Adrenal gland (tissue), 12 donors: ENCODE results near the gene LOXHD1. TPM values are rescaled to one million over a fixed set of nuclear protein-coding genes. Genes with fewer than 3 reads are reported as not detected.

Experiments
- DNase-seq, 7 donors: peaks; one replicate each; pipeline ENCODE4 v3.0.0-alpha.2; 2019 to 2020
- H3K27ac ChIP-seq, 5 donors: fragments of 200-600 bp; sonication (generic) in 4 of 5; 1 replicate in 3 of 5; 2 replicates in 2 of 5; pipeline versions ENCODE4 v1.5.1 to v1.8.0; 2016 to 2020; ENCODE audit warnings: mild to moderate bottlenecking in 1 of 5
- H3K27me3 ChIP-seq: fragments of 200-600 bp; 2 replicates; pipeline ENCODE4 v1.8.0; 2021
- H3K36me3 ChIP-seq, 2 donors: fragments of 200-600 bp; replicated peaks in 1 of 2; 1 replicate in 1 of 2; 2 replicates in 1 of 2; pipeline versions ENCODE4 v1.5.1 to v1.8.0; 2018 to 2022
- H3K4me1 ChIP-seq, 2 donors: fragments of 200-600 bp; replicated peaks in 1 of 2; 1 replicate in 1 of 2; 2 replicates in 1 of 2; pipeline versions ENCODE4 v1.5.1 to v1.8.0; 2018 to 2021
- H3K4me3 ChIP-seq, 4 donors: fragments of 200-600 bp; sonication (generic) in 3 of 4; one replicate each; pipeline ENCODE4 v1.5.1; 2016 to 2018
- H3K9me3 ChIP-seq, 3 donors: fragments of 200-600 bp; sonication (generic) in 1 of 3; replicated peaks in 1 of 3; 1 replicate in 2 of 3; 2 replicates in 1 of 3; pipeline versions ENCODE4 v1.5.1 to v1.8.0; 2016 to 2021
- POLR2A ChIP-seq, 2 donors: fragments of 450-650 bp; IDR thresholded peaks; one replicate each; pipeline ENCODE4 v1.6.1; 2017; ENCODE audit warnings: antibody characterized with exemption in 2 of 2, mild to moderate bottlenecking in 2 of 2, moderate library complexity in 1 of 2
- WGBS, 4 donors: extraction: QIAGEN DNeasy Blood & Tissue Kit in 2 of 4; methylation state at CpG; one replicate each; pipeline versions ENCODE4 v1.1.5 to v1.1.7; 2013 to 2017; 5-methylcytosine and 5-hydroxymethylcytosine counted together
- intact Hi-C, 2 donors: fragments of 100-400 bp; cut with DNase I; formaldehyde crosslinking; loops; one replicate each; pipeline versions ENCODE4 v1.14.1 to v1.15.0; 2022 to 2023
- polyA plus RNA-seq, 3 donors: library from polyadenylated mRNA; stranded (reverse); fragments of 200-250 nt in 2 of 3; fragments of 350-450 nt in 1 of 3; fragmentation: Illumina TruSeq in 1 of 3; extraction: RNeasy Lipid Tissue Mini Kit (QIAGEN cat#74804) in 1 of 3; gene quantifications; one replicate each; pipeline ENCODE4 v1.2.3, GENCODE V29; 2013 to 2014
- total RNA-seq, 9 donors: library from RNA; depleted of rRNA in 4 of 9; stranded (reverse); fragments of >200 nt in 4 of 9; fragments of 120-200 nt in 1 of 9; fragmentation: NEBNext Ultra II Directional in 1 of 9; extraction: Animal tissue kit (Norgen Biotek cat#: 25700) in 1 of 9; gene quantifications; one replicate each; pipeline versions ENCODE4 v1.1.0 to v1.2.4, GENCODE V29; 2013 to 2023
- TF ChIP-seq, protein P1 (sequence below), 6 experiments: fragments of 450-650 bp in 4 of 6; fragments of 200-600 bp in 2 of 6; sonication (generic) in 1 of 6; IDR thresholded peaks; 1 replicate in 5 of 6; 2 replicates in 1 of 6; pipeline versions ENCODE4 v1.5.1 to v1.8.0; 2016 to 2021; ENCODE audit warnings: antibody characterized with exemption in 6 of 6, mild to moderate bottlenecking in 2 of 6, moderate library complexity in 1 of 6
- donor health status: healthy with polysubstance abuse.
- donor health status: Bipolar disorder and iron deficiency.
- donor health status: DM: yes; HTN: yes; CAD: no.
- donor health status: DM: no; HTN: no; CAD: no.
- donor health status: DM: no; HTN: no; CAD: no.
- donor health status: DM: yes; HTN: yes; CAD: no.

Gene LOXHD1
- total and polyA plus RNA-seq, 12 donors: 0.08 to 0.30 (median 0.16) TPM; not detected in 7

GRCh38 chr18:46555213-46555612, 101.8 kb downstream of the LOXHD1 start:
- Histone ChIP-seq H3K4me3 (no peak overlapping the region), H3K9me3 (no peaks in the 10 kb centered on the region), H3K27me3 (no peaks in the 10 kb centered on the region), H3K4me1 (no peaks in the 10 kb centered on the region), H3K36me3 (no peaks in the 10 kb centered on the region), H3K27ac (no peak overlapping the region)
- WGBS, 4 donors: 55 to 79% (median 63%) methylated on average over 2 of the region's 2 CpGs; no CpG with 5 or more reads in 1 of the 4 donors
- intact Hi-C loops: no loop called here
- no peak for DNase-seq
- TF ChIP-seq, protein P1, sequence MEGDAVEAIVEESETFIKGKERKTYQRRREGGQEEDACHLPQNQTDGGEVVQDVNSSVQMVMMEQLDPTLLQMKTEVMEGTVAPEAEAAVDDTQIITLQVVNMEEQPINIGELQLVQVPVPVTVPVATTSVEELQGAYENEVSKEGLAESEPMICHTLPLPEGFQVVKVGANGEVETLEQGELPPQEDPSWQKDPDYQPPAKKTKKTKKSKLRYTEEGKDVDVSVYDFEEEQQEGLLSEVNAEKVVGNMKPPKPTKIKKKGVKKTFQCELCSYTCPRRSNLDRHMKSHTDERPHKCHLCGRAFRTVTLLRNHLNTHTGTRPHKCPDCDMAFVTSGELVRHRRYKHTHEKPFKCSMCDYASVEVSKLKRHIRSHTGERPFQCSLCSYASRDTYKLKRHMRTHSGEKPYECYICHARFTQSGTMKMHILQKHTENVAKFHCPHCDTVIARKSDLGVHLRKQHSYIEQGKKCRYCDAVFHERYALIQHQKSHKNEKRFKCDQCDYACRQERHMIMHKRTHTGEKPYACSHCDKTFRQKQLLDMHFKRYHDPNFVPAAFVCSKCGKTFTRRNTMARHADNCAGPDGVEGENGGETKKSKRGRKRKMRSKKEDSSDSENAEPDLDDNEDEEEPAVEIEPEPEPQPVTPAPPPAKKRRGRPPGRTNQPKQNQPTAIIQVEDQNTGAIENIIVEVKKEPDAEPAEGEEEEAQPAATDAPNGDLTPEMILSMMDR (IDR thresholded peaks at IDR 0.05): no peak
- TF ChIP-seq POLR2A (IDR thresholded peaks at IDR 0.05): no peak

DNA sequence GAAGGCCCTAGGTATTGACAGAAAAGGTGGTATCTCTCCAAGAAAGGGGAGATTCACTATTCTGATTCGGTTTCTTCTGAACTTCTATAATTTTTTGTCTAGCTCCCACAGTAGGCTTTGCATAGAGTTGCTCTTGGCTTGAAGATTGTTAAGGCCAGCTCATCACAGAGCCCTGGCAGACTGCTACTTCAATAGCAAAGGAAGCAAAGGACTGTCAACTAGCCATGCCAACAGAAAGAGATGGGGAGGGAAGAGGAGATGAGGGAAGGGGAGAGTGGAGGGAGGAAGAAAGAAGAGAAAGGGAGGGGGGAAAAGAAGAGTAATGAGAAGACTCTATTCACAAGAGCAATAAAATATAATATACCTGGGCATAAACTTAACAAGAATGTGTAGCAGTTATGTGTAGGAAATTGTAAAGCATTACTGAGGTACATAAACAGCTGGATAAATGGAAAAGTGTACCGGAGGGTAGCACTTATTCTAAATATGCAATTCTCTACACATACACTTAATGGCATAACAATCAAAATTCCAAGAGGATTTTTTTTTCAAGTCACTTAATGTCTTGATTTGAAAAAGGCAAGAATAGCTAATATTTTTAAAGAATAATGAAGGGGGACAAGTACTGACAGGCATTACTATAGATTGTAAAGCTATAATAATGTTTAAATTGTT, 102.5 kb downstream of the LOXHD1 start:
- intact Hi-C loops: no loop called here
- 85 to 95% (median 92%) methylated on average over 2 of the region's 2 CpGs for WGBS, 4 donors
- TF ChIP-seq, protein P1 (IDR thresholded peaks at IDR 0.05): no peak

GRCh38 chr18:46550609-46551008, 106.4 kb downstream of the LOXHD1 start:
- H3K36me3 ChIP-seq: no peaks in the 10 kb centered on the region
- DNase-seq: no peak
- TF ChIP-seq, protein P1 (IDR thresholded peaks at IDR 0.05): no peak
- H3K4me1 ChIP-seq: no peaks in the 10 kb centered on the region
- no peaks in the 10 kb centered on the region for H3K27me3 ChIP-seq
- WGBS, 4 donors: 84 to 89% (median 85%) methylated on average over 2 of the region's 2 CpGs
- intact Hi-C loops: no loop called here
- H3K27ac ChIP-seq: no peak overlapping the region
- no peaks in the 10 kb centered on the region for H3K9me3 ChIP-seq
- no peak overlapping the region for H3K4me3 ChIP-seq

More for the DNA sequence above, 102.5 kb downstream of the LOXHD1 start:
- DNase-seq: no peak
- H3K27ac ChIP-seq: no peak overlapping the region
- H3K27me3 ChIP-seq: no peaks in the 10 kb centered on the region
- no peak overlapping the region for H3K4me3 ChIP-seq
- no peaks in the 10 kb centered on the region for H3K36me3 ChIP-seq
- no peaks in the 10 kb centered on the region for H3K9me3 ChIP-seq
- no peaks in the 10 kb centered on the region for H3K4me1 ChIP-seq

- no peaks in the 10 kb centered on the region for H3K36me3 ChIP-seq
- no peak overlapping the region for H3K27ac ChIP-seq
- 16 to 26% (median 22%) methylated on average over 1 of the region's 1 CpG for WGBS, 4 donors
- H3K4me3 ChIP-seq: no peak overlapping the region
- intact Hi-C loops: no loop called here
- no peaks in the 10 kb centered on the region for H3K9me3 ChIP-seq
- no peaks in the 10 kb centered on the region for H3K27me3 ChIP-seq
- TF ChIP-seq, protein P1 (IDR thresholded peaks at IDR 0.05): no peak
- no peak for TF ChIP-seq POLR2A (IDR thresholded peaks at IDR 0.05)
- H3K4me1 ChIP-seq: no peaks in the 10 kb centered on the region
- DNase-seq: no peak
Observed at GRCh38 chr18:46547520-46547919, 109.5 kb downstream of the LOXHD1 start.
